NK-92 (cell line): ENCODE data around the gene OLFML1.
"Not testable (repeated sequence)": the region's sequence is repeated elsewhere in the genome, so short reads cannot be mapped to it uniquely, and the experiment has no call there.

Source experiments
- DNase-seq: peaks from one replicate; lab custom pipeline; 2025; ENCODE audit not compliant: unreplicated experiment; lab: John Stamatoyannopoulos, UW

Gene OLFML1

DNA sequence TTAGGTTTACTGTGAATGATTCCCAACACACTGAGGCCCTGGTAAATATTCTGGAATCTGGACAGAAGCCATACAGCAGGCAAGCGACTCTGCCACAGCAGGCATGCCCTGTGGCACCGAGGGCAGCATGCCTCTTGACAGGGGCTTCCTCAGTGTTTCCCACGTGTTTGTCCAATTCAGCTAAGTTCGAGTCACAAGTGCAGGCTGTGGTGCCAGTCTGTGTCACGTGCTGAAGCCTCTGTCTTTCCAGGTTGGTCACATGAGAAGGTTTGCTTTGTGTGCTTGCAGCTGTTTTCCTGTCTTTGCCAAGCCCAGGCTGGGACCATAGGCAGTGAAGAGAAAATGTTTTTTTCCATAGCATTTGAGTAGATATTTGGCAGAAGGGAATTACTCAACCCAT is 26.1 kb downstream of the OLFML1 start:
- DNase-seq, result no peak

DNA sequence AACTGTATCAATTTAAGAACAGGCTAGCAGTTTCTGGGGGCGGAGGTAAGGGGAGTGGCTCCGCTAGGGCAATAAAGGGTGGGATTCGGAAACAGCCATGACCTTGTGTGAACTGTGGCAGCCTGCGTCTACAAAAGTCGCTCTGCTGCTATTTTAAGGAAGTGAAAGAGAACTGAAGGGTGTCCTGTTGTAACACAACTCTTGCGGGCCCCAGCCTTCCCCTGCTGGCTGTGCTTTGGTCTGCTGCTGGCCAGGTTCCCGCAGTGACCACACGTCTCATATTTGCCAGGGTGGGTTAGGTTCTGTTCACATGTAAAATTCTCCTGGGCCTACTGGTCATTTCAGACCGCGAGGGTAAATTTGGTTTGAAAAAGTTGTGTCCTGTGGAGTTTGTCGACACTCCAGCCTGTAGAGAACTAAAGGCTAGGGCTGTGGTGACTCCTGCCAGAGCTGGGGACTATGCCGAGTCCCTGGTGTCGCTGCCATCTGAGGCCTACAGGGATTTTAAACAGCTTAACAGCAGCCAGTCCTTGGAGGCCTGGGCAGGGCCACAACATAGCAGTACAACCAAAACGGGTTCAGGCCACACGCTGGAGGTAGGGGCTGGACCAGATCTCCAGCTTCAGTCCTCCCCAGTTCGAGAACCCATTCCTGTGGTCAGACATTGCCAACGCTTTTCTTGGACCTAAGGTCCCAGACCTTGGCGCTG is 27.4 kb downstream of the OLFML1 start:
- no peak for DNase-seq

DNA sequence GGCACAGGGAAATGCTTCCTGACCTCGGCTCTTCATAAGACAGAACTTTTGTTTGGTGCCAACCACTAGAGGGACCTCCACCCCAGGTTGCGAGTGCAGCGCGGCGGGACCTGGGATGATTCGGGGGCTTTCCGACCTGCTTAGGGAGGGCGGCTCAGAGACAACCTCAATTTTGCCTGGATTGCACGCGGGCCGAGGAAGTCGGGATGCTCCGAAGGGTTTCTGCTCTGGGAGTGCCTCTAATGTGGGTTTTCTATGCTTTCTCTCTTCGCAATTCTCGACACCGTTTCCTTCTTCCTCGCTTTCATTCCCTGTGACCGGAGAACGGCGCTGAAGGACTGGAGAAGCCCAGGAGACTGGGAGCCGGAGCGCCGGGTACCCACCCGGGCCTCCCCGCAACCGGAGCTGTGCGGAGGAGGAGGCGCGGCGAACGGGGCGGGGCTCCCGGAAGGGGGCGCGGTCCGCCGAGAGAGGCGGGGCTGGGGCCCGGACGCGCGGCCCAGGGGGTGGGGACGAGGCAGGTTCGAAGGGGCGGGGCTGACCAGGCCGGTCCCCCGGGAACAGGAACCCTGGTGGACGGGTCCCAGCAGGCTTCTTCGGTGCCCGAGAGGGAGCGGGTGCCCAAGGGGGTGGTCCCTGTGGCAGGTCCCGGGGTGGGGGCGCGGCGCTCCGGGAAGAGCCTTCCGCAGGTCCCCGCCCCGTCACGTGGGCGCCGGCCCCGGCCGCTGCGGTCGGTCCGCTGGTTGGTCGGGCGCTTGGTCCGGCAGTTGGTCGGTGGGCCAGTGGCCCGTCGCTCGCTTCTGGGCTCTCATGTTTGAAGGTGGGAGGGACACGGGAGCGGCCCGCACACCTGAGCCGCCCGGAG is 28.2 kb downstream of the OLFML1 start, which contains the start of gene PPFIBP2:
TSS of gene PPFIBP2 (plus strand) at position 766 of the 865 bp plus-strand sequence. CDS start 35,477 bp downstream, outside the sequence.
- DNase-seq, result no peak

GRCh38 chr11:7514099-7514591 is 28.8 kb downstream of the OLFML1 start:
- no peak for DNase-seq

DNA sequence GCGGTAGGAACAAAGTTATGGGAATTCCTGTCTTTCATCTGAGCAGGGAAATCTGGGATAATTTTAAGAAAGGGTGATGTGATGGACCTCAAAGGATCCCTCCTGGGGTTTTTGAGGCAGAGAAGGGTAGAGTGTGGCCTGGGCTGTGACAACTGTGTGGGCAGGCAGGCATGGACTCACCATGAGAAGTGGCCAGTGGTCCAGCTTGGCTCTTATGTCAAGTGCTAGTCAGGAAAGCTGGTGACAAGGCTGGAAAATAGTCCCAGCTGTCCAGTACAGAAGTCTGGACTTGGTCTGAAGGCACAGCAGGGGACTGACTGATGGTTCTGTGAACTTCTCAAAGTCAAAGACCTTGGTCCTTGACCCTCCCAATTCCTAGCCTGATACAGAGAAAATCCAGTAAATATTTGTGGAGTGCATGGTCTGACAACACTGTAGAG is 30.2 kb downstream of the OLFML1 start:
- no peak for DNase-seq

DNA sequence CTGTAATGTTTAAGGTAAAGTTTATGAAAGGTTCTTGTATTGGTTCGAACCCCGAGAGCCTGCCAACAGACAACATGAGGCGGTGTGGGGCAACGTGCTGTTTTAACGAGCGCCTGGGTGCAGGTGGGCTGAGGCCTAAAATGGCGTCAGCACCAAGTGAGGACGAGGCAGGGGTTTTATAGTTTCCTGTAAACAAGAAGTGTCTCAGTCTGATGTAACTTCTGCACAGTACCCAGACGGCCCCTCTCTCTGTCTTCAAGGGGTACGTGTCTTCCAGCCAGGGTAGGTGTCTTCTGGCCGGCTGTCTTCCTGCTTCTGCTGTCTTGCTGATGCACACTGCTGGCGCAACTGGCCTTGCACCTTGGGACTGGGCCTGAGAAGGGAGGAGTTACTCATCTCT is 31.2 kb downstream of the OLFML1 start:
- DNase-seq, result no peak

- not testable (repeated sequence) for DNase-seq
These were observed 32.4 kb downstream of the OLFML1 start for GRCh38 chr11:7517743-7518142.

DNA sequence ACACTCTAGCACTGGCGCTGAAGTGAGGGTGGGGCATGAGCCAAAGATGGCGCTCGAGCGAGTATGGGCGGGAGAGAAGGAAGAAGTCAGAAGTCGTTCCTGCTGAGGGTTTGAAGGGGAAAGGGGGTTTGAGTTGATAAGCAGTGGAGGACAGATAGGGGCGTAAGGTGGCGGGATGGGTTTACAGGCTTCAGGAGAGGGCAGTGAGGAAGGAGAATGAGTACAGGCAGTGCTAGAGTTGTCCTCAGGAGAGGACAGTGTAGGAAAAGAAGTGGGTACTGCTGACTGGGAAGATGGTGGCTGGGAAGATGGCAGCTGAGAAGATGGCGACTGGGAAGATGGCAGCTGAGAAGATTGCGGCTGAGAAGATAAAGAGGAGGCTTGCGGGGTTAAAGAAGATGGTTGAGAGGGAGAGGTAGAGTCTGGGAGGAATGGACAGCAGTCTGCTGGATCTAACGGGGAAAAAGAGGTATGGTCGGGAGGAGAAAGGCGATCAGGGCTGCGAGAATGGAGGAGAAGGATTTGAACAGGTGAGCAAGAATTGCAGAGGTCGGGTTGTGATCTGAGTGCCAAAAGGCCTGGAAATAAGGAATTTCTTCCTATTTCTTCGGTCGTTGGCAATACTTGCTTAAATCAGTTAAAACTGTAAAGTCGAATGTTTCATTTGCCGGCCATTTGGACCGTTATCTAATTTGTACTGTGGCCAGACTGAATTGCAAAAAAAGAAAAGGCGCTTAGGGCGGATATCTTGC is 33.7 kb downstream of the OLFML1 start:
- no peak for DNase-seq

DNA sequence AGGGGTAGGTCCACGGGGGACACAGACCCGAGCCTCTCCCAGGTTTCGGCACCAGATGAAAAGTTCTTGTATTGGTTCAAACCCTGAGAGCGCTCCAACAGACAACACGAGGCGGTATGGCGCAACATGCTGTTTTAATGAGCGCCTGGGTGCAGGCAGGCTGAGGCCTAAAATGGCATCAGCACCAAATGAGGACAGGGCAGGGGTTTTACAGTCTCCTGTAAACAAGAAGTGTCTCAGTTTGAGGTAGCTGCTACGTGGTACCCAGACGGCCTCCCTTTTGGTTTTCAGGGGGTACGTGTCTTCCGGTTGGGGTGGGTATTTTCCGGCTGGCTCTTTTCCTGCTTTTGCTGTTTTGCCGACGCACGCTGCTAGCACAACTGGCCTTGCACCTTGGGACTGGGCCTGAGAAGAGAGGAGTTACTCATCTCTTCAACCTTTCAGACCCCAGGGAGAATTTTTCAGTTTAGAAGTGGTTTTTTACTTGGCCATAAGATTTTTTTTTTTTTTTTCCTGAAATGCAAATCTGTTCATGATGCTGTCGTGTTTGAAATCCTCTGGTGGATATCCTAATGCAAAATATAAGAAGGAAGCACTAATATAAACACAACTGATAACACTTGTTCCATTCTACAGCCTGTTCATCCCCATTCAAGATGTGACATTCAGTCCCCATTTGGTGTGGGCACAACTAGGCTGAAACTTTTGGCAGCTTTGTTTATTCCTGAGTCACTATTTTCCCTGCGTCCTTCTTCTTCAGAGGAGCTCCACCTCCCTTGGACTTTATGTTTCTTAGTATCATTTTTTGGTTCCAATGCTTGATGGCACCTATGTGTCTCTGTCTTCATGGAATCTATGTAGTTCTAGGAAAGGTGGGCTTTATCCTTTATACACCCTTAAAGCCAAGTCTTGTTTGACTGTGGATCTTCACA is 35.0 kb downstream of the OLFML1 start:
- DNase-seq, result no peak

- no peak for DNase-seq
These were observed 35.7 kb downstream of the OLFML1 start for GRCh38 chr11:7520981-7521487.

DNA sequence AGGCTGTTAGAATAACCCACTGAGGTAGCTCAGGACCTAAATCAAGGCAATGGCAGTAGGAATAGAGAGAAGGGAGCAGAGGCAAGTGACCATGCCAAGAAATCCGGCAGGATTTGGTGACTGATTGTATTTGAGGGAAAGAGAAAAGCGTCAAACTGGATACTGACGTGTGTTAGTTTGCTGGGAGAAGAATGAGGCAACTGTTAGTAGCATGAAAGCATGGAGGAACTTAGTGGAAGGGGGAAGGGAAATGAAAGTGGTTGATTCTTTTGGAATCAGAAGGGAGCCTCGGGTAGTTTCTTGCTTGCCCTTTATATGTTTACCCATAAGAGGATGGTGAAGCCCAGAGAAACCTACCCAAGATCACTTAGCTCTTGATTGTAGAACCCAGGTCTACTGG is 36.8 kb downstream of the OLFML1 start:
- DNase-seq, result no peak

- no peak for DNase-seq
These were observed 37.2 kb downstream of the OLFML1 start for GRCh38 chr11:7522546-7522945.

DNA sequence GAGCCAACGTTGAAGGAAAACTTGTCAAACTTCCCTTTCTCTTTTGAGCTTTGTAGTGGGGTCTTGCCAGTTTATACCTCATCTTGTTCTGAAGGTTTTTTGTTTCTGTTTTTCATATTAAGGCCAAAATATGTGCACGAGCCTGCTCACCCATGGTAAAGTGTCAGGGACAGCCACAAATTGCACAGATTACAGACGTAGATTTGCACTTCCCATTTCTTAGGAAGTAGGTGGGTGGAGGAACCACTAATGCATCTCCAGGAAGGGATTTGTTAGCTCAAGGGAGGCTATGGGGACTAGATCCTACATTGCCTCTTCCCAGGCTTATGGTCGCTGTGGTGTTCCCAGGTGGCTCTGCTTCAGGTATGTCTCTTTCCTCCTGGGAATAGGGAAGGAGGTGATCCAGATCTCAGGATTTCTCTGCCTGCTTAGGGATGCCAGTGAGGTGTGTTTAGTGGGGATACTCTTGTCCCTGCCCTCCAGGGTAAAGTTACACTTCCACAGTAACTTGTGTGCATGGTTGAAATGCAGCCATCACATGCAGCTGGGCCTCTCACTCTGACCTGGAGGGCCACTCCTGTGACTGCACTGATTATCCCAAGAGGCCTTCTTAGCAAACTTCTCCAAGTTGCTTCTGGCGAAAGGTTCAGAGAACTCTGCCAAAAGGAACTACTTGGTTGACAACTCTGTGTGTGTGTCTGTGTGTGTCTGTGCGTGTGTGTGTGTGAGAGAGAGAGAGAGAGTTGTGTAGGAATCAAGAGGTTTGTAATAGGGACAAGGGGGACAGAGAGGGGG is 38.3 kb downstream of the OLFML1 start:
- DNase-seq, result no peak

DNA sequence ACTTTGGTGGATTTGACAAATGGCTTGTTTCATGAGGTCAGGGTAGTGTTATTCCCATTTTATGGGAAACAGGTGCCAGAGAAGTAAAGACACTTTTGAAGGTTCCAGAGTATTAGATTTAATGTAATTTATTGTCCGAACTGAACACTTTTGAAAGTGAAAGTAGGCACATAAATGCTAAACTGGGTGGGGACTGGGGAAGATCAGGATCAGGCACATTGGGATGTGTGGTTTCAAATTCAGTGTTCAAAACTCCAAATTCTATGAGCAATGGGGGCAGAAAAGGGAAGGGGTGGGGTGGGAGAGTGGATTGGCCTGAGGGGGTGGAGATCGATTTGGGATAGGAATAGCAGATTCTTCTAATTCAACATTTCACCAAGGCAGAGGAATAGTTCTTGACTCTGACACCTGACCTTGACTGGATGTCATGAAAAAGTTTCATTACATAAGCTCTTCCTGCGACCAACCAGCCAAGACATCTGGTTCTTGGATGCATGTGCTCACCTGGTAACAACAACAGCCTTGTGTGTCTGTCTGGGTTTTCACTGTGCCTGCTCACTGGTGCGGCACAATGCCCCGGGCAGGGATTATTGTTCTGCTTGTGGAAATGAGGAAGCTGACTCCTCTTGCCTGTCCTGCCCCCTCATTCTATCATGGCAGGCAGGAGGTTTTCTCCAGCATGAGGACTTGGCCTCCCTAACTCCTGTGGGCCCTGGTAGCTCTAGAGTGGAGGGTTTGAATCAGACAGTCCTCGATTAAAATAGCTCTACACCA is 39.3 kb downstream of the OLFML1 start:
- DNase-seq, result no peak

DNA sequence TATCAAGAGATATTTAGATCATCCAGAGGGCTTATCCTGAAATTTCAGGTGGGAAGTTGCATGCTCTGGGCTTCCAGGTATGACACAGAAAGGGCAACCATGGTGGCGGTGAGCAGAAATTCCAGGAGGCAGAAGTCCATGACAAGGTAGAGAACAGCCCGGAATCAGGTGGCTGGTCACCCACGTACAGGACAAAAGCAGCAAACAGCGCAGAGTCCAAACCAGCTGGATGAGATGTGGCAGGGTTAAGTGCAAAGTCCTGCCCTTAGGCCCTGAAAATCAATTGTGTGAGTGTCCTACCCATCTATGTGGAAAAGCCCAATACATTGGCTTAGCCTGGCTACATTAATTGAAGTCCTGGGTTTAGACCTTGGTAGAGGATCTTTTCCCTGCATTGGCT is 40.1 kb downstream of the OLFML1 start:
- no peak for DNase-seq

GRCh38 chr11:7527029-7527428 is 41.7 kb downstream of the OLFML1 start:
- no peak for DNase-seq

- DNase-seq, result no peak
These were observed 43.3 kb downstream of the OLFML1 start for GRCh38 chr11:7528514-7529049.

GRCh38 chr11:7530013-7530640 is 44.8 kb downstream of the OLFML1 start:
- no peak for DNase-seq
